HepG2 (cell line): Measurements from ENCODE around the gene PDZD8. TPM values are rescaled to one million over a fixed set of nuclear protein-coding genes. Genes with fewer than 3 reads are reported as not detected.
A peak's percentile ranks its signal among the peaks of the same experiment; 100 is the strongest.

ENCODE experiments used
- AHR ChIP-seq: IDR thresholded peaks from 2 replicates; pipeline ENCODE4 v1.6.1; 2018; ENCODE audit warnings: missing genetic modification reagents, missing compliant biosample characterization
- GABPB1 ChIP-seq: IDR thresholded peaks from 2 replicates; pipeline ENCODE4 v1.6.1; 2016; ENCODE audit warnings: mild to moderate bottlenecking, missing genetic modification reagents, moderate library complexity, missing compliant biosample characterization
- HES4 ChIP-seq: sonication (generic); formaldehyde crosslinking; IDR thresholded peaks from 2 replicates; pipeline ENCODE4 v1.9.0; 2021; ENCODE audit warnings: mild to moderate bottlenecking, missing genetic modification reagents, borderline replicate concordance
- HOXD1 ChIP-seq: sonication (generic); formaldehyde crosslinking; IDR thresholded peaks from 2 replicates; pipeline ENCODE4 v1.5.0; 2020; ENCODE audit warnings: missing genetic modification reagents
- MLLT10 ChIP-seq: sonication (generic); formaldehyde crosslinking; IDR thresholded peaks from 2 replicates; pipeline ENCODE4 v1.4.0; 2020; ENCODE audit warnings: missing genetic modification reagents
- NR2C2 ChIP-seq: sonication (generic); formaldehyde crosslinking; IDR thresholded peaks from 2 replicates; pipeline ENCODE4 v1.4.0; 2020; ENCODE audit warnings: missing genetic modification reagents, mild to moderate bottlenecking, moderate library complexity, borderline replicate concordance
- RAD21 ChIP-seq: fragments of 450-650 bp; formaldehyde crosslinking; IDR thresholded peaks from 2 replicates; pipeline ENCODE4 v1.5.0; 2020; ENCODE audit warnings: mild to moderate bottlenecking
- YY1 ChIP-seq: IDR thresholded peaks from 2 replicates; pipeline ENCODE4 v1.6.1; 2011; ENCODE audit warnings: low read length, low read depth, moderate library complexity, mild to moderate bottlenecking; ENCODE audit not compliant: insufficient read depth, insufficient replicate concordance
- ZNF12 ChIP-seq: sonication (generic); formaldehyde crosslinking; IDR thresholded peaks from 2 replicates; pipeline ENCODE4 v1.5.0; 2020; ENCODE audit warnings: missing genetic modification reagents
- ZNF20 ChIP-seq: sonication (generic); formaldehyde crosslinking; IDR thresholded peaks from 2 replicates; pipeline ENCODE4 v1.4.0; 2020; ENCODE audit warnings: mild to moderate bottlenecking, moderate library complexity, missing genetic modification reagents
- ZNF782 ChIP-seq: sonication (generic); formaldehyde crosslinking; IDR thresholded peaks from 2 replicates; pipeline ENCODE4 v1.4.0; 2020; ENCODE audit warnings: missing genetic modification reagents, mild to moderate bottlenecking, borderline replicate concordance
- ZNF879 ChIP-seq: sonication (generic); formaldehyde crosslinking; IDR thresholded peaks from 2 replicates; pipeline ENCODE4 v1.8.1; 2023; ENCODE audit warnings: missing genetic modification reagents
- ZSCAN20 ChIP-seq: sonication (generic); formaldehyde crosslinking; IDR thresholded peaks from 2 replicates; pipeline ENCODE4 v1.4.0; 2020; ENCODE audit warnings: missing genetic modification reagents, mild to moderate bottlenecking, borderline replicate concordance
- ZSCAN22 ChIP-seq: sonication (generic); formaldehyde crosslinking; IDR thresholded peaks from 2 replicates; pipeline ENCODE4 v1.4.0; 2020; ENCODE audit warnings: mild to moderate bottlenecking, missing genetic modification reagents
- ZSCAN29 ChIP-seq: sonication (generic); formaldehyde crosslinking; conservative IDR thresholded peaks from 2 replicates; pipeline ENCODE4 v1.4.0; 2020; ENCODE audit warnings: mild to moderate bottlenecking, missing genetic modification reagents
- polyA plus RNA-seq, 8 experiments: library from polyadenylated mRNA; depleted of rRNA in 3 of 8; stranded (reverse) in 7 of 8; unstranded in 1 of 8; fragments of >200 nt; fragmentation: Illumina TruSeq in 4 of 8; extraction: Trizol in 4 of 8; gene quantifications; 2 replicates each; pipeline versions ENCODE4 v1.2.1 to v1.2.3, GENCODE V29; 2011 to 2016; ENCODE audit warnings: low read depth in 4 of 8, missing spikeins in 1 of 8, mixed read lengths in 1 of 8; ENCODE audit not compliant: insufficient read depth in 1 of 8
- total RNA-seq, 5 experiments: library from RNA; depleted of rRNA; stranded (reverse); fragments of >200 nt; fragmentation: Illumina TruSeq; extraction: Trizol; gene quantifications; 2 replicates each; pipeline ENCODE4 v1.2.3, GENCODE V29; 2016; ENCODE audit warnings: low read depth in 1 of 5
- TF ChIP-seq, protein P1 (sequence below): sonication (generic); formaldehyde crosslinking; IDR thresholded peaks from 2 replicates; pipeline ENCODE4 v1.4.0; 2020; ENCODE audit warnings: mild to moderate bottlenecking, missing genetic modification reagents
- TF ChIP-seq, protein P2 (sequence below): sonication (generic); formaldehyde crosslinking; IDR thresholded peaks from 2 replicates; pipeline ENCODE4 v1.8.1; 2023; ENCODE audit warnings: missing genetic modification reagents, inconsistent platforms, borderline replicate concordance
- TF ChIP-seq, protein P3 (sequence below): IDR thresholded peaks from 2 replicates; pipeline ENCODE4 v1.6.1; 2016; ENCODE audit warnings: low read depth, borderline replicate concordance
- TF ChIP-seq, protein P4 (sequence below): IDR thresholded peaks from 2 replicates; pipeline ENCODE4 v1.6.1; 2012; ENCODE audit warnings: inconsistent platforms
- TF ChIP-seq, protein P5 (sequence below): sonication (generic); formaldehyde crosslinking; IDR thresholded peaks from 2 replicates; pipeline ENCODE4 v1.8.1; 2023; ENCODE audit warnings: missing genetic modification reagents, mild to moderate bottlenecking, borderline replicate concordance
- TF ChIP-seq, protein P6 (sequence below): sonication (generic); formaldehyde crosslinking; IDR thresholded peaks from 2 replicates; pipeline ENCODE4 v1.8.0; 2023; ENCODE audit warnings: mild to moderate bottlenecking, missing genetic modification reagents

Gene PDZD8
- total and polyA plus RNA-seq, 2 of the 13 experiments (the other 11 are each of a cell fraction or from before 2014, with no cell fraction given), result 11.2 to 32.0 TPM

DNA sequence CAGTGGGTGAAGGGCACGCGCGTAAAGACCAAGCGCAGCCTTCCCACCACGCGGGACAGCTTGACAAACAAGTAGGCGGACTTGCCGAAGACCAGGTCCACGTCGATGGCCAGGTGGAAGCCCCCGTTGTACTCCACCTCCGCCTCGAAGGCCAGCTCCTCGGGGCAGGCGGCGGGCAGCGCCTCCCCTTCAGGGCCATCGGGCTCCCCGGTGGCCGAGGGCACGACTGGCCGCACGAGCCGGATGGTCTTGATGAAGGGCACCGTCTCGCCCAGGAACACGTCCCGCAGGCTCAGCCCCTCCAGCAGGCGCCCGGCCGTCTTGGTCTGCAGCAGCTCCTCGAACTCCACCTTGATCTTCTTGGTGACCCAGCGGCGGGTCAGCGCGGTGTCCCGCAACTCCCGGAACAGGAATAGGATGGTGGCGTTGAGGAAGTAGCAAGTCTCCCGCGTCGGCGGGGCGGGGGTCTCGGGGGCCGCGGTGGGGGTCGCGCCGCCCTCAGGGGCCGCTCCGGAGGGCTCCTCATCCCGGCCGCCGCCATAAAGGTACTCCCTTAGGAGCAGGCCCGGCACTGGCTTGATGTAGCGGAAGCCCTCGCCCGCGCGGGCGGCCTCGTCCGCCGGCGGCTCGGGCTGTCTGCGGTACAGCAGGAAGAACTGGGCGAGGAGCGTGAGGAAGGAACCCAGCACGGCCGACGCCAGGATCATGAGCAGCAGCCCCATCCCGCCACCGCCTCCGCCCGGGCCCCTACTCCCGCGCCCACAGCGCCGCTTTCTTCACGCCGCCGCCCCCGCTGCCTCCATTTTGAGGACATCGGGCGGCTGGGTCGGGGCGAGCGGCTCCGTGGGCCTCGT, 507 bp downstream of the PDZD8 start (continued):
- TF ChIP-seq, protein P1, sequence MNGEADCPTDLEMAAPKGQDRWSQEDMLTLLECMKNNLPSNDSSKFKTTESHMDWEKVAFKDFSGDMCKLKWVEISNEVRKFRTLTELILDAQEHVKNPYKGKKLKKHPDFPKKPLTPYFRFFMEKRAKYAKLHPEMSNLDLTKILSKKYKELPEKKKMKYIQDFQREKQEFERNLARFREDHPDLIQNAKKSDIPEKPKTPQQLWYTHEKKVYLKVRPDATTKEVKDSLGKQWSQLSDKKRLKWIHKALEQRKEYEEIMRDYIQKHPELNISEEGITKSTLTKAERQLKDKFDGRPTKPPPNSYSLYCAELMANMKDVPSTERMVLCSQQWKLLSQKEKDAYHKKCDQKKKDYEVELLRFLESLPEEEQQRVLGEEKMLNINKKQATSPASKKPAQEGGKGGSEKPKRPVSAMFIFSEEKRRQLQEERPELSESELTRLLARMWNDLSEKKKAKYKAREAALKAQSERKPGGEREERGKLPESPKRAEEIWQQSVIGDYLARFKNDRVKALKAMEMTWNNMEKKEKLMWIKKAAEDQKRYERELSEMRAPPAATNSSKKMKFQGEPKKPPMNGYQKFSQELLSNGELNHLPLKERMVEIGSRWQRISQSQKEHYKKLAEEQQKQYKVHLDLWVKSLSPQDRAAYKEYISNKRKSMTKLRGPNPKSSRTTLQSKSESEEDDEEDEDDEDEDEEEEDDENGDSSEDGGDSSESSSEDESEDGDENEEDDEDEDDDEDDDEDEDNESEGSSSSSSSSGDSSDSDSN (CRISPR knock-in tag), result peak; percentile 54; the same call in 1 of the 2 replicates
- TF ChIP-seq, protein P2, sequence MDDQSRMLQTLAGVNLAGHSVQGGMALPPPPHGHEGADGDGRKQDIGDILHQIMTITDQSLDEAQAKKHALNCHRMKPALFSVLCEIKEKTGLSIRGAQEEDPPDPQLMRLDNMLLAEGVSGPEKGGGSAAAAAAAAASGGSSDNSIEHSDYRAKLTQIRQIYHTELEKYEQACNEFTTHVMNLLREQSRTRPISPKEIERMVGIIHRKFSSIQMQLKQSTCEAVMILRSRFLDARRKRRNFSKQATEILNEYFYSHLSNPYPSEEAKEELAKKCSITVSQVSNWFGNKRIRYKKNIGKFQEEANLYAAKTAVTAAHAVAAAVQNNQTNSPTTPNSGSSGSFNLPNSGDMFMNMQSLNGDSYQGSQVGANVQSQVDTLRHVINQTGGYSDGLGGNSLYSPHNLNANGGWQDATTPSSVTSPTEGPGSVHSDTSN (CRISPR knock-in tag), result no peak
- TF ChIP-seq, protein P3, sequence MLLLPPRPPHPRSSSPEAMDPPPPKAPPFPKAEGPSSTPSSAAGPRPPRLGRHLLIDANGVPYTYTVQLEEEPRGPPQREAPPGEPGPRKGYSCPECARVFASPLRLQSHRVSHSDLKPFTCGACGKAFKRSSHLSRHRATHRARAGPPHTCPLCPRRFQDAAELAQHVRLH (CRISPR knock-in tag), result 0 out of 2 replicates have a peak, but pooled peaks have one; percentile 1
- TF ChIP-seq ZSCAN29 (CRISPR knock-in tag) (0 out of 2 replicates have a peak, but pooled peaks have one; percentile 7), ZSCAN20 (CRISPR knock-in tag) (no peak; the same call in 1 of the 2 replicates), ZNF12 (CRISPR knock-in tag) (no peak), YY1 (peak; percentile 33), ZNF879 (CRISPR knock-in tag) (0 out of 2 replicates have a peak, but pooled peaks have one; percentile 52), GABPB1 (CRISPR knock-in tag) (peak; percentile 21; the same call in 1 of the 2 replicates), HES4 (0 out of 2 replicates have a peak, but pooled peaks have one; percentile 57), ZSCAN22 (CRISPR knock-in tag) (peak; percentile 33; the same call in 1 of the 2 replicates), MLLT10 (peak; percentile 51; the same call in 1 of the 2 replicates), ZNF782 (CRISPR knock-in tag) (0 out of 2 replicates have a peak, but pooled peaks have one; percentile 12), NR2C2 (0 out of 2 replicates have a peak, but pooled peaks have one; percentile 13), RAD21 (CRISPR knock-in tag) (no peak), HOXD1 (CRISPR knock-in tag) (0 out of 2 replicates have a peak, but pooled peaks have one; percentile 18), ZNF20 (CRISPR knock-in tag) (0 out of 2 replicates have a peak, but pooled peaks have one; percentile 46), AHR (CRISPR knock-in tag) (no peak)
- TF ChIP-seq, protein P4, sequence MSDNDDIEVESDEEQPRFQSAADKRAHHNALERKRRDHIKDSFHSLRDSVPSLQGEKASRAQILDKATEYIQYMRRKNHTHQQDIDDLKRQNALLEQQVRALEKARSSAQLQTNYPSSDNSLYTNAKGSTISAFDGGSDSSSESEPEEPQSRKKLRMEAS, result no peak
- TF ChIP-seq, protein P5, sequence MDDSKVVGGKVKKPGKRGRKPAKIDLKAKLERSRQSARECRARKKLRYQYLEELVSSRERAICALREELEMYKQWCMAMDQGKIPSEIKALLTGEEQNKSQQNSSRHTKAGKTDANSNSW (CRISPR knock-in tag), result no peak
- TF ChIP-seq, protein P6, sequence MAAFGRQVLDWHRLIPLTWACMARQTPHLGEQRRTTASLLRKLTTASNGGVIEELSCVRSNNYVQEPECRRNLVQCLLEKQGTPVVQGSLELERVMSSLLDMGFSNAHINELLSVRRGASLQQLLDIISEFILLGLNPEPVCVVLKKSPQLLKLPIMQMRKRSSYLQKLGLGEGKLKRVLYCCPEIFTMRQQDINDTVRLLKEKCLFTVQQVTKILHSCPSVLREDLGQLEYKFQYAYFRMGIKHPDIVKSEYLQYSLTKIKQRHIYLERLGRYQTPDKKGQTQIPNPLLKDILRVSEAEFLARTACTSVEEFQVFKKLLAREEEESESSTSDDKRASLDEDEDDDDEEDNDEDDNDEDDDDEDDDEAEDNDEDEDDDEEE (CRISPR knock-in tag), result 0 out of 2 replicates have a peak, but pooled peaks have one; percentile 41
